PFSK-1 (cell line): ENCODE results near the gene ISLR2.

Experiments used
- FOXP2 ChIP-seq: optimal IDR thresholded peaks from 2 replicates; pipeline ENCODE3; 2011; ENCODE audit warnings: borderline replicate concordance, control low read depth, inconsistent platforms; ENCODE audit not compliant: insufficient read depth; ENCODE audit errors: extremely low read length, extremely low read depth
- POLR2AphosphoS5 ChIP-seq: IDR thresholded peaks from 2 replicates; pipeline ENCODE4 v1.6.1; 2012; ENCODE audit warnings: low read depth, mild to moderate bottlenecking, control low read depth, low read length, moderate library complexity
- SIN3A ChIP-seq: IDR thresholded peaks from 2 replicates; pipeline ENCODE4 v1.6.1; 2012; ENCODE audit warnings: mild to moderate bottlenecking, low read length, moderate library complexity, borderline replicate concordance; ENCODE audit not compliant: insufficient read depth
- TAF1 ChIP-seq: IDR thresholded peaks from 2 replicates; pipeline ENCODE4 v1.6.1; 2012; ENCODE audit warnings: low read length, control low read depth, borderline replicate concordance; ENCODE audit not compliant: insufficient read depth
- TF ChIP-seq, protein P1 (sequence below), 2 experiments: IDR thresholded peaks; 2 replicates each; pipeline versions ENCODE4 v1.6.1 to v1.8.0; 2011 to 2012; ENCODE audit warnings: low read depth in 2 of 2, low read length in 2 of 2, control low read depth in 1 of 2, inconsistent platforms in 1 of 2, mild to moderate bottlenecking in 1 of 2, moderate library complexity in 1 of 2; ENCODE audit not compliant: insufficient read depth in 1 of 2

ISLR2 gene

DNA sequence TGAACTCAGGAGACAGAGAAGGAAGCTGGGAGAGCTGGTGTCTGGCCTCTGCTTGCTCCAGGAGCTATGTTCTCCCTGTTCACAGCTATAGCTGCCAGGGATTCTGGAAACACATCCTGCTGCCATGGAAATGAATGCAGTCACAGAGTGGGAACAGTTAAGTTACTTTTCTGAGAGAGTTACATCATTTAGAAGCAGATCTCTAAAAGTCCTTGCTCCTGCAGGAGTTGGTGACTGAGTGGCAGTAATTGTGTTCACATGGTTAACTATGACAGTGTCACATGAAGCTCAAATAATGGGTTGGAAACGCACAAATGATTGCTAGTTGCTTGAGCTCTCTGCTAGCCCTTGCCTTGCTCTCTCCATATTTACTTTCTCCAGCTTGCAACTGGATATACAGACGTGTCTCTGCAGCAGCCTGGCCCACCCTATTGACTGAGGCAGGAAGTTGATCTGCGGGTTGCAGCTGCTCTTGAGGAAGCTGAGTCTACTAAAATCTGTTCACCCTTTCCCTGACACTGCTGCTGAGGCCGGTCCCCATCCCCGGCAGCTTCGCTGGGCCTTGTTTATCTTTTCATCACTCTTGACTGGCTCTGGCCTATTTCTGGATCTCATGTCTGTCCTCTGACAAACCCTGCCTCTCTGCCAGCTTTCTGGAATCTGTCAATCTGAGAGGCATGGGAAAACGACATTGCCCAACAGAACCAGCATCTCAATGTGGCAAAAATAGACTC is 26.5 kb downstream of the ISLR2 start:
- TF ChIP-seq SIN3A (no peak), FOXP2 (peak; percentile 44)

DNA sequence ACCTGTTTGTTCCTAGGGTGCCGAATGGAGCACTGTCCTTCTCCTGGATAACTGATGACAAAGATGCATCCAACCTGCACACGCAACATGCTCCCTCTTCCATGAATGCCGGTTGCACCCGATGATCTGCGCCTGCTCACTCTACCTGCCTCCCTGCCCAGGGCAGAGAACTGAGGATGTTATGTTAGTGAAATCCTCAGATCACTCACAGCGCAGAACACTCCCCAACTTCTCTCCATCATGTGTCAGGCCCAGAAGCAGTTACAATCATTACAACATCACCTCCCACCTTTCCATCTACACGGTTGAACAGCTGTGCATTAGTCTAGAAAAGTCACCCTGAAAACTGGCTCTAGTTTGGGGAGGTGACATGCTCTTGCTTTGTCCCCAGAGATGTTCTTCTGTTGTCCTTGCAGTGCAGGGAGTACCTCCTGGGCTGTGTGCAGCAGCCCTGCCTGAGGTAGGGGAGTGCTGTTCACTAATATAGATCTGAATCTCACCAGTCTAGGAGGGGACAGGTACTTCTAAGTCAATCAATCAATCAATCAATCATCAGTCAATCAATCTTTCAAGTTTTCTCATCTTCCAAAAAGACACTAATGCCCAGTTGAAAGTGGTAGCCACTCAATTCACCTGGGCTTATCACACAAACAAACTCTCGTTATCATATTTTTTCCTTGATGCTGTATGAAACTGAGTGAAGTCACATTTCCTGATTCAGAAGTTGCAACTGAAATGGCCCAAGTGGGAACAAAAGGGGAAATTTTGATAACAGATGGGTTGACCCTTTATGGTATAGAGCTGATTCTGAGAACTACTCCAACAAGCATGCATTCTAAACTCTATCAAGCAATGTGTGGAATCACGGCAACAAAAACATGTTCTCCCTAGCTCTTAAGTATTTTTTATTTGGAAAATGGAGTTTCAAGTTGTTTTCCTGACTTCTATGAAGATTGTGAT is 27.8 kb downstream of the ISLR2 start:
- TF ChIP-seq POLR2AphosphoS5 (no peak), TAF1 (no peak), FOXP2 (no peak), SIN3A (no peak)
- TF ChIP-seq, protein P1, sequence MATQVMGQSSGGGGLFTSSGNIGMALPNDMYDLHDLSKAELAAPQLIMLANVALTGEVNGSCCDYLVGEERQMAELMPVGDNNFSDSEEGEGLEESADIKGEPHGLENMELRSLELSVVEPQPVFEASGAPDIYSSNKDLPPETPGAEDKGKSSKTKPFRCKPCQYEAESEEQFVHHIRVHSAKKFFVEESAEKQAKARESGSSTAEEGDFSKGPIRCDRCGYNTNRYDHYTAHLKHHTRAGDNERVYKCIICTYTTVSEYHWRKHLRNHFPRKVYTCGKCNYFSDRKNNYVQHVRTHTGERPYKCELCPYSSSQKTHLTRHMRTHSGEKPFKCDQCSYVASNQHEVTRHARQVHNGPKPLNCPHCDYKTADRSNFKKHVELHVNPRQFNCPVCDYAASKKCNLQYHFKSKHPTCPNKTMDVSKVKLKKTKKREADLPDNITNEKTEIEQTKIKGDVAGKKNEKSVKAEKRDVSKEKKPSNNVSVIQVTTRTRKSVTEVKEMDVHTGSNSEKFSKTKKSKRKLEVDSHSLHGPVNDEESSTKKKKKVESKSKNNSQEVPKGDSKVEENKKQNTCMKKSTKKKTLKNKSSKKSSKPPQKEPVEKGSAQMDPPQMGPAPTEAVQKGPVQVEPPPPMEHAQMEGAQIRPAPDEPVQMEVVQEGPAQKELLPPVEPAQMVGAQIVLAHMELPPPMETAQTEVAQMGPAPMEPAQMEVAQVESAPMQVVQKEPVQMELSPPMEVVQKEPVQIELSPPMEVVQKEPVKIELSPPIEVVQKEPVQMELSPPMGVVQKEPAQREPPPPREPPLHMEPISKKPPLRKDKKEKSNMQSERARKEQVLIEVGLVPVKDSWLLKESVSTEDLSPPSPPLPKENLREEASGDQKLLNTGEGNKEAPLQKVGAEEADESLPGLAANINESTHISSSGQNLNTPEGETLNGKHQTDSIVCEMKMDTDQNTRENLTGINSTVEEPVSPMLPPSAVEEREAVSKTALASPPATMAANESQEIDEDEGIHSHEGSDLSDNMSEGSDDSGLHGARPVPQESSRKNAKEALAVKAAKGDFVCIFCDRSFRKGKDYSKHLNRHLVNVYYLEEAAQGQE (IDR thresholded peaks at IDR 0.05; ENCODE audit: insufficient read depth in 1 of 2, low read depth in 2 of 2, low read length in 2 of 2), result no peak

DNA sequence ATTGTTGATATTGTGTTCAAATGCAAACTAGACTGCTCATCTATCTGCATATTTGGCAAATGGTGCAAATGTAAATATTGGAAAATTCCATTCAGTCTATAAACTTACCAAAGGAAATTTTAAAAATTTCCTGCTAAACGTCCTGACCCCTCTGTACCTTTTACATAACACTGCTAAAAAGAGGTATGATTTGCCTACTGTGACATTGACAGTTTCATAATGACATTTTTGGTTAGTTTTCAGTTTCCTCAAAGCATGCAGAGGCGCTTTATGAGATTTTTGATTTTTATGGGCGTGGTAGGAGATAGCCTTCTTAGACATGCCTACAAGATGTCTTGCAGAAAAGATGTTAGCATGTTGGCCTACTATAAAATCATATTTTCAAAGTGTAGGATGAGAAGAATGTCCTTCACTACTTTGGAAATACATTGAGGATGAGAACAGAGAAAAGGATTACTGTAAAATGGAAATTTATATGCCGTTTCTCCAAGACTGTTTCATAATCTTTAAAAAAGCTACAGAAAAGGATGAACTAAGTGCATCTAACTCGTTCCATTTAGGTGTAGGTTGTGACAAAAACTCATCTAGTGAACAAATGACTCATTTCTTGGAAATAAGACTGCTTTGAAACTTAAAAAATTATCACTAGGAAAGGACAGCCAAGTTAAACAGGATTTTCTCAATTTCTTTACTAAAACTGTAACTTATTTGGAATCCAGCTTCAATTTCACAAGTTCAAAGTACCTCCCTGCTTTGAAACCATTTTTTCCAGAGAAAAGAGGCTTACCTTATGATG is 28.7 kb downstream of the ISLR2 start:
- no peak for TF ChIP-seq TAF1
- TF ChIP-seq, protein P1 (IDR thresholded peaks at IDR 0.05; ENCODE audit: insufficient read depth in 1 of 2, low read depth in 2 of 2, low read length in 2 of 2), result no peak
- TF ChIP-seq FOXP2, result no peak
- no peak for TF ChIP-seq POLR2AphosphoS5
- TF ChIP-seq SIN3A, result no peak

DNA sequence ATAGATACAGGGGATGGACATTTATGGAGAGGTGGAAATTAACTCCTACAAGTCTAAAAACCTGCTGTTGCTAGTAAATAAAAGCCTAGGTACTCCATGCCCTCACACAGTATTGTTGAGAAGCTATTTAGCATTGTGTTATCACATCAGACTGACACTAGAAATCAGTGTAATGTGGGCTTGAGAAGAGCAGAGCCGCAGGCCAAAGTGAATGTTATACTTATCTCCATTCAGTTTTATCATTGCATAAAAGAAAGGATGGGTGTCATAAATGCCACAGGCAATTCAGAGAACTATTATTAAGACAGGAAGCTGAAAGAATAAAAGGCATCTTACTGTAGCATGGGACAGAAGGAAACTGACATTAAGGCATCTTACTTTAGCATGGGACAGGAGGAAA is 29.4 kb downstream of the ISLR2 start:
- TF ChIP-seq FOXP2, result no peak
- TF ChIP-seq SIN3A, result no peak
- TF ChIP-seq POLR2AphosphoS5, result no peak
- no peak for TF ChIP-seq TAF1
- TF ChIP-seq, protein P1 (IDR thresholded peaks at IDR 0.05; ENCODE audit: insufficient read depth in 1 of 2, low read depth in 2 of 2, low read length in 2 of 2), result no peak

DNA sequence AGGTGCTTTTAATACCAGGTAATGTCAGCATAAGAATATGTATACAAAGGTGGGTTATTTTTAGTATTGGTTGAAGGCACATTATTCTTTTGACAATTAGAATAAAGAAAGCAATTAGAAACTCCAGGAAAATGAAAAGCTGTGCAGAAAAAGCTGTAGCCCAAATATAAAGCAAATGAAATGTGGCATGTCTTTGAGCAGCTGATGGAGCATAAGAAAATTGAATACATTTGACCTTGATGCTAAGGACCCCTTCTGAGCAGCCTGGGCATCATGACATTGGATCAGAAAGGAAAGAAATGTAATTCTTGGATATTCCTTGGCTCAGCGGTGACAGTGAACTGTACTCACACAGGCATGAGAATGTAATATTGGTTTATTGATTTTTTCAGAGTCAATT is 35.1 kb downstream of the ISLR2 start:
- TF ChIP-seq FOXP2, result no peak
- TF ChIP-seq, protein P1 (IDR thresholded peaks at IDR 0.05; ENCODE audit: insufficient read depth in 1 of 2, low read depth in 2 of 2, low read length in 2 of 2), result no peak
- TF ChIP-seq SIN3A, result no peak
- TF ChIP-seq POLR2AphosphoS5, result no peak
- TF ChIP-seq TAF1, result no peak
